Hepatocyte (in vitro differentiated cells): ENCODE results near the gene OR5L1. TPM values are rescaled to one million over a fixed set of nuclear protein-coding genes. Genes with fewer than 3 reads are reported as not detected.

Experiments used
- DNase-seq: peaks from one replicate; pipeline ENCODE4 v3.0.0-alpha.2; 2016; ENCODE audit warnings: low spot score
- H2AFZ ChIP-seq: fragments of 200-600 bp; sonication (generic); 2 replicates; pipeline ENCODE4 v1.6.0; 2016; ENCODE audit warnings: antibody characterized with exemption, mild to moderate bottlenecking
- H3K27ac ChIP-seq: fragments of 200-600 bp; sonication (generic); 2 replicates; pipeline ENCODE4 v1.5.1; 2016; ENCODE audit warnings: mild to moderate bottlenecking
- H3K27me3 ChIP-seq: fragments of 200-600 bp; sonication (generic); 2 replicates; pipeline ENCODE4 v1.6.1; 2016
- H3K36me3 ChIP-seq: fragments of 200-600 bp; sonication (generic); replicated peaks from 2 replicates; pipeline ENCODE4 v1.5.1; 2016; ENCODE audit warnings: low read depth; ENCODE audit not compliant: insufficient read depth
- H3K4me1 ChIP-seq: fragments of 200-600 bp; sonication (generic); 2 replicates; pipeline ENCODE4 v1.5.1; 2016; ENCODE audit warnings: mild to moderate bottlenecking, moderate library complexity; ENCODE audit not compliant: insufficient read depth
- H3K4me2 ChIP-seq: fragments of 200-600 bp; sonication (generic); 2 replicates; pipeline ENCODE4 v1.6.0; 2016
- H3K4me3 ChIP-seq: fragments of 200-600 bp; sonication (generic); 2 replicates; pipeline ENCODE4 v1.5.1; 2016; ENCODE audit warnings: mild to moderate bottlenecking
- H3K79me2 ChIP-seq: fragments of 200-600 bp; sonication (generic); 2 replicates; pipeline ENCODE4 v1.6.0; 2017; ENCODE audit warnings: mild to moderate bottlenecking
- H3K9me2 ChIP-seq: fragments of 200-600 bp; sonication (generic); replicated peaks from 2 replicates; pipeline ENCODE4 v1.6.0; 2017; ENCODE audit warnings: mild to moderate bottlenecking; ENCODE audit not compliant: insufficient read depth
- H3K9me3 ChIP-seq: fragments of 200-600 bp; sonication (generic); 2 replicates; pipeline ENCODE4 v1.5.1; 2016; ENCODE audit warnings: low read depth, mild to moderate bottlenecking
- H4K20me1 ChIP-seq: fragments of 200-600 bp; sonication (generic); 2 replicates; pipeline ENCODE4 v1.6.0; 2016; ENCODE audit warnings: mild to moderate bottlenecking; ENCODE audit not compliant: insufficient read depth, poor library complexity, severe bottlenecking
- CTCF ChIP-seq: fragments of 200-600 bp; sonication (generic); IDR thresholded peaks from 2 replicates; pipeline ENCODE4 v1.5.1; 2016; ENCODE audit warnings: antibody characterized with exemption, mild to moderate bottlenecking; ENCODE audit not compliant: poor library complexity
- EZH2 ChIP-seq: fragments of 200-600 bp; sonication (generic); IDR thresholded peaks from 2 replicates; pipeline ENCODE4 v1.6.1; 2016; ENCODE audit warnings: antibody characterized with exemption, mild to moderate bottlenecking, borderline replicate concordance
- EZH2phosphoT487 ChIP-seq: fragments of 200-600 bp; sonication (generic); IDR thresholded peaks from one replicate; pipeline ENCODE4 v1.6.1; 2018; ENCODE audit warnings: antibody characterized with exemption, mild to moderate bottlenecking, low read depth, moderate library complexity; ENCODE audit not compliant: unreplicated experiment, severe bottlenecking
- WGBS: methylation state at CpG from one replicate; pipeline ENCODE4 v1.1.6; 2016; ENCODE audit warnings: low lambda C conversion rate; ENCODE audit errors: missing lambda C conversion rate; 5-methylcytosine and 5-hydroxymethylcytosine counted together
- polyA plus RNA-seq: library from polyadenylated mRNA; unstranded; fragments of >200 nt; fragmentation: Nextera tagmentation; extraction: Ambion mirVana; gene quantifications from 2 replicates; pipeline ENCODE4 v1.2.1, GENCODE V29; 2016
- total RNA-seq: library from RNA; depleted of rRNA; stranded (reverse); fragments of >200 nt; gene quantifications from 2 replicates; pipeline ENCODE4 v1.2.3, GENCODE V29; 2014

OR5L1 gene
- total RNA-seq = not detected in 2 replicates
- polyA plus RNA-seq = not detected in 2 replicates

GRCh38 chr11:55811067-55811466, at the start of gene OR5L1:
OR5L1 (plus strand) TSS chr11:55811367; CDS start chr11:55811467, 100 bp downstream.
- WGBS = 74% methylated on average over 1 of the region's 1 CpG
- TF ChIP-seq EZH2phosphoT487 = no peak
- no peak for TF ChIP-seq CTCF
- TF ChIP-seq EZH2 = no peak

GRCh38 chr11:55773138-55773537, 38.0 kb upstream of the OR5L1 start, which contains the start of gene OR5D13:
OR5D13 (plus strand) TSS chr11:55773438; CDS start chr11:55773438, 0 bp downstream.
- no peaks in the 10 kb centered on the region for H3K27me3 ChIP-seq
- H4K20me1 ChIP-seq = no peaks in the 10 kb centered on the region
- no peaks in the 10 kb centered on the region for H3K4me1 ChIP-seq
- no peak for DNase-seq
- H3K79me2 ChIP-seq = no peaks in the 10 kb centered on the region
- H3K9me3 ChIP-seq = no peaks in the 10 kb centered on the region
- H3K27ac ChIP-seq = no peak within 1 kb of the TSS
- H3K4me3 ChIP-seq = no peak within 1 kb of the TSS
- H2AFZ ChIP-seq = no peak within 1 kb of the TSS
- H3K4me2 ChIP-seq = no peak within 1 kb of the TSS
- H3K36me3 ChIP-seq = no peaks in the 10 kb centered on the region
- TF ChIP-seq EZH2phosphoT487 (no peak), CTCF (no peak), EZH2 (no peak)
- no peaks in the 10 kb centered on the region for H3K9me2 ChIP-seq

More at GRCh38 chr11:55811067-55811466, at the start of gene OR5L1:
- Histone ChIP-seq H2AFZ (no peak within 1 kb of the TSS), H3K36me3 (no peaks in the 10 kb centered on the region), H3K79me2 (no peaks in the 10 kb centered on the region), H3K27me3 (no peaks in the 10 kb centered on the region), H3K4me3 (no peak within 1 kb of the TSS), H3K27ac (no peak within 1 kb of the TSS), H3K4me1 (no peaks in the 10 kb centered on the region), H3K9me3 (no peaks in the 10 kb centered on the region), H4K20me1 (no peaks in the 10 kb centered on the region), H3K4me2 (no peak within 1 kb of the TSS), H3K9me2 (no peaks in the 10 kb centered on the region)
- no peak for DNase-seq

GRCh38 chr11:55791606-55792005, 19.6 kb upstream of the OR5L1 start:
- WGBS = 69% methylated on average over 1 of the region's 1 CpG
- TF ChIP-seq CTCF = no peak
- TF ChIP-seq EZH2phosphoT487 = no peak
- TF ChIP-seq EZH2 = no peak

GRCh38 chr11:55793321-55793720, 17.8 kb upstream of the OR5L1 start:
- WGBS = 69% methylated on average over 2 of the region's 2 CpGs

More at GRCh38 chr11:55791606-55792005, 19.6 kb upstream of the OR5L1 start:
- no peaks in the 10 kb centered on the region for H3K9me2 ChIP-seq
- no peaks in the 10 kb centered on the region for H3K36me3 ChIP-seq
- no peak for DNase-seq
- no peak overlapping the region for H3K27ac ChIP-seq
- H3K4me2 ChIP-seq = no peak overlapping the region
- no peaks in the 10 kb centered on the region for H3K79me2 ChIP-seq
- no peak overlapping the region for H2AFZ ChIP-seq
- H3K4me1 ChIP-seq = no peaks in the 10 kb centered on the region
- no peaks in the 10 kb centered on the region for H4K20me1 ChIP-seq
- H3K4me3 ChIP-seq = no peak overlapping the region
- H3K9me3 ChIP-seq = no peaks in the 10 kb centered on the region
- no peaks in the 10 kb centered on the region for H3K27me3 ChIP-seq

More at GRCh38 chr11:55793321-55793720, 17.8 kb upstream of the OR5L1 start:
- Histone ChIP-seq H3K27me3 (no peaks in the 10 kb centered on the region), H3K4me1 (no peaks in the 10 kb centered on the region), H3K9me3 (no peaks in the 10 kb centered on the region), H3K4me3 (no peak overlapping the region), H3K79me2 (no peaks in the 10 kb centered on the region), H4K20me1 (no peaks in the 10 kb centered on the region), H3K27ac (no peak overlapping the region), H2AFZ (no peak overlapping the region), H3K4me2 (no peak overlapping the region), H3K36me3 (no peaks in the 10 kb centered on the region), H3K9me2 (no peaks in the 10 kb centered on the region)
- DNase-seq = no peak
- TF ChIP-seq EZH2 (no peak), CTCF (no peak), EZH2phosphoT487 (no peak)
